ENCODE data around the gene NOS1AP.

Gene NOS1AP

DNA sequence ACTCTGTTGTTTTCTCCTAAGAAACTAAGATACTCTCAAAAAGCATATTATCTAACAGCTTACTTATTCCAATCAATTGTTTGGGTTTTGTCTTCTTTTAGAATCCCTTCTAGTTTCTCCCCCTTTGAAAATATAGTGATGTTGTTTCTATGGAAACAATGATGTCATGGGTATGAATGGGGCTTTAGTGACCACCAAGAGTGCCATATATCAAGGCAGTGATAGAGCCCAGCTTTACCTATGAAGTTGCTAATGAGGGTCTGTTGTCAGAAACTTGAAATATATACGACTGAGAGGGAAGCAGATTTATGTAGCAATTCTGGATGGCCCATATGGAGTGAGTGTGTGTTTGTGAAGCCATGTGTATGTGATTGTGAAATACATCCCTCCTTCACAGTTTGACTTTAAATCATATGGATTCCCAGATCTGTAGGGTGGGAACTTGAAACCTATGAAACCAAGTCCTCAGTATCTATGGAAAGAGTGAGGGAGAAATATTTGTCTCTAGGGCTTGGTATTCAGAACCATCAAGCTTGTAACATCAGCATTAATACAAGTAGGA is 190.5 kb downstream of the NOS1AP start:
- WGBS (ENCODE audit: insufficient coverage, insufficient read length): no CpG with 5 or more reads among the region's 1 CpG
- Histone ChIP-seq H3K4me3 (ENCODE audit: low read length) (no peak overlapping the region), H3K9me3 (ENCODE audit: control insufficient read depth, insufficient read depth, low read length) (no peaks in the 10 kb centered on the region), H3K4me1 (ENCODE audit: control insufficient read depth, insufficient read depth, low read length) (no peaks in the 10 kb centered on the region), H3K36me3 (ENCODE audit: control insufficient read depth, insufficient read depth, low read length) (no peaks in the 10 kb centered on the region), H3K27me3 (ENCODE audit: control insufficient read depth, insufficient read depth, low read length) (no peaks in the 10 kb centered on the region), H3K27ac (ENCODE audit: low read length) (no peak overlapping the region)
- no peak for DNase-seq (ENCODE audit: low read depth, low spot score)

DNA sequence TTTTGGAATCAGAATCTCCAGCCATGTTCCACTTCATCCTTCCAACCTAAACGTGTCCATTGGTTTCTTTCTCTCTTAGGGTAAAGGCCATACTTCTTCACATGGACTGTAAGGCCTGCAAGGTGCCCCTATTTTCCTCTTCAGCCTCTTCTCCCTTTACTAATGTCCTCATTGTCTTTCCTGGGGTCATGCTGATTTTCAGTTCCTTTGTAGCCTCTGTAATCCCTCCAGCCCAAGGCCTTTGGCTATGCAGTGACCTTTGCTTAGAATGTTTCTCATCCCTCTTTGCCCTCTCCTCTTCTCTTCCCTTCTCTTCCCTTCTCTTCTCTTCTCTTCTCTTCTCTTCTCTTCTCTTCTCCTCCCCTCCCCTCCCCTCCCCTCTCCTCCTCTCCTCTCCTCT is 194.6 kb downstream of the NOS1AP start:
- H3K36me3 ChIP-seq (ENCODE audit: control insufficient read depth, insufficient read depth, low read length): no peaks in the 10 kb centered on the region
- no peak overlapping the region for H3K4me3 ChIP-seq (ENCODE audit: low read length)

GRCh38 chr1:162265983-162266382 is 196.5 kb downstream of the NOS1AP start:
- no peaks in the 10 kb centered on the region for H3K4me1 ChIP-seq (ENCODE audit: control insufficient read depth, insufficient read depth, low read length)
- DNase-seq (ENCODE audit: low read depth, low spot score): no peak
- H3K4me3 ChIP-seq (ENCODE audit: low read length): no peak overlapping the region
- no peaks in the 10 kb centered on the region for H3K27me3 ChIP-seq (ENCODE audit: control insufficient read depth, insufficient read depth, low read length)
- WGBS (ENCODE audit: insufficient coverage, insufficient read length): no CpG with 5 or more reads among the region's 4 CpGs
- no peaks in the 10 kb centered on the region for H3K36me3 ChIP-seq (ENCODE audit: control insufficient read depth, insufficient read depth, low read length)
- no peaks in the 10 kb centered on the region for H3K9me3 ChIP-seq (ENCODE audit: control insufficient read depth, insufficient read depth, low read length)
- no peak overlapping the region for H3K27ac ChIP-seq (ENCODE audit: low read length)

More for the DNA sequence above, 194.6 kb downstream of the NOS1AP start:
- Histone ChIP-seq H3K4me1 (ENCODE audit: control insufficient read depth, insufficient read depth, low read length) (no peaks in the 10 kb centered on the region), H3K27ac (ENCODE audit: low read length) (no peak overlapping the region), H3K27me3 (ENCODE audit: control insufficient read depth, insufficient read depth, low read length) (no peaks in the 10 kb centered on the region), H3K9me3 (ENCODE audit: control insufficient read depth, insufficient read depth, low read length) (no peaks in the 10 kb centered on the region)
- no CpG with 5 or more reads among the region's 1 CpG for WGBS (ENCODE audit: insufficient coverage, insufficient read length)
- DNase-seq (ENCODE audit: low read depth, low spot score): no peak

DNA sequence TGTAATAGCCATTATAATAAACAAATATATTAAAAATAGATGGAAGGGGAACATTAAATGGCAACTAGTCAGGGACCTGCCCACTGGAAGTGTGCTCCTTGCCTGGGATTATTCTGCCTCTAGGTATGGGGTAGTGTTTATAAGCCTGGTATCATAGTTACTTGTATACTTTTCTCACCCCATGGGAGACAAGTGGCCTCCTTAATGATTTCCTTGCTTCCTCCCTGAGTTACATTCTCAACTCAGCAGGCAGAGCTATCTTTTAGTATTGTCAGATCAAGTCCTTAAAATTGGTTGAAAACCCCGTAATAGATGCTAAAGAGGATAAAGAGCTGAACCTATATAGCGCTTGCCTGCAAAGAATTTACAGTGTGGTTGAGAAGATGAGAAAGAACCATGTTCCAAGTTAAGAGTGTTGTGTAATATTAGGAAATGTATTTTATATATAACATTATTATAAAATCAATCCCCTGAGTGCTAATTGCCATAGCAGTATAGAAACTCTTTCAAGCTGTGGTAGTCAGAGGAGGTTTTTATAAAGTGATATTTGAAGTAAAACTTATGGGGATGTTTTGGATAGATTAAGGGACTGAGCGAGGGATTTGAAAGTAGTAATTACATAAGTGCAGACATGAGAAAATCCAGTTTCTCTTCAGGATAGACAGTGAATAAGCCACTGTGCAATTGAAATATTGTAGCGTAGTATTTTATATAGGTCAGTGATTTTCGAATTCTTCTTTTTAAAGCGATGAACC is 200.7 kb downstream of the NOS1AP start:
- no peaks in the 10 kb centered on the region for H3K27me3 ChIP-seq (ENCODE audit: control insufficient read depth, insufficient read depth, low read length)
- H3K27ac ChIP-seq (ENCODE audit: low read length): no peak overlapping the region

GRCh38 chr1:162271972-162272371 is 202.5 kb downstream of the NOS1AP start:
- no CpG with 5 or more reads among the region's 3 CpGs for WGBS (ENCODE audit: insufficient coverage, insufficient read length)

More for the DNA sequence above, 200.7 kb downstream of the NOS1AP start:
- no peak for DNase-seq (ENCODE audit: low read depth, low spot score)
- no peaks in the 10 kb centered on the region for H3K4me1 ChIP-seq (ENCODE audit: control insufficient read depth, insufficient read depth, low read length)
- no peaks in the 10 kb centered on the region for H3K36me3 ChIP-seq (ENCODE audit: control insufficient read depth, insufficient read depth, low read length)
- 100% methylated on average over 1 of the region's 6 CpGs for WGBS (ENCODE audit: insufficient coverage, insufficient read length)
- H3K9me3 ChIP-seq (ENCODE audit: control insufficient read depth, insufficient read depth, low read length): no peaks in the 10 kb centered on the region
- no peak overlapping the region for H3K4me3 ChIP-seq (ENCODE audit: low read length)

DNA sequence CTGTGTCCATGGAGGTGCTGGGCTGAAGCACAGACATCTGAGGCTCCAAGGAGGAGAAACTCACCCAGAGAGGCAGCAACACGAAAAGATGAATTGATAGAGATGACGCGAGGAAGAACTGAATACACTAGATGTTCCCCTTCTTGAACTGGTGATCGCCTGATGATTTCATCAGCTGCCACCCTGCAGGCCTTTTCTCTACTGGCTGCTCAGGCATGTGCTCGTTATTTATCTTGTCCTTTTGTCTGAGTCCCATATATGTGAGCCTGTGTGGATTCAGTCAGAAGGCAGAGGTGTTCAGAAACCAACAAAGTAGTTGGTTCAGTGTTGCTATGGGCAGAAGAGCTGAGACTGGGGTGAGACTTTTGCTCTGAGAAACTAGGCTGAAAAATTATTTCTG is 202.9 kb downstream of the NOS1AP start:
- no peaks in the 10 kb centered on the region for H3K9me3 ChIP-seq (ENCODE audit: control insufficient read depth, insufficient read depth, low read length)
- H3K4me1 ChIP-seq (ENCODE audit: control insufficient read depth, insufficient read depth, low read length): no peaks in the 10 kb centered on the region
- WGBS (ENCODE audit: insufficient coverage, insufficient read length): no CpG with 5 or more reads among the region's 5 CpGs
- DNase-seq (ENCODE audit: low read depth, low spot score): no peak
- H3K36me3 ChIP-seq (ENCODE audit: control insufficient read depth, insufficient read depth, low read length): no peaks in the 10 kb centered on the region
- no peak overlapping the region for H3K4me3 ChIP-seq (ENCODE audit: low read length)
- no peak overlapping the region for H3K27ac ChIP-seq (ENCODE audit: low read length)
- no peaks in the 10 kb centered on the region for H3K27me3 ChIP-seq (ENCODE audit: control insufficient read depth, insufficient read depth, low read length)

More at GRCh38 chr1:162271972-162272371, 202.5 kb downstream of the NOS1AP start:
- H3K27me3 ChIP-seq (ENCODE audit: control insufficient read depth, insufficient read depth, low read length): no peaks in the 10 kb centered on the region
- no peak overlapping the region for H3K27ac ChIP-seq (ENCODE audit: low read length)
- no peak overlapping the region for H3K4me3 ChIP-seq (ENCODE audit: low read length)
- H3K4me1 ChIP-seq (ENCODE audit: control insufficient read depth, insufficient read depth, low read length): no peaks in the 10 kb centered on the region
- DNase-seq (ENCODE audit: low read depth, low spot score): no peak
- no peaks in the 10 kb centered on the region for H3K9me3 ChIP-seq (ENCODE audit: control insufficient read depth, insufficient read depth, low read length)
- no peaks in the 10 kb centered on the region for H3K36me3 ChIP-seq (ENCODE audit: control insufficient read depth, insufficient read depth, low read length)

DNA sequence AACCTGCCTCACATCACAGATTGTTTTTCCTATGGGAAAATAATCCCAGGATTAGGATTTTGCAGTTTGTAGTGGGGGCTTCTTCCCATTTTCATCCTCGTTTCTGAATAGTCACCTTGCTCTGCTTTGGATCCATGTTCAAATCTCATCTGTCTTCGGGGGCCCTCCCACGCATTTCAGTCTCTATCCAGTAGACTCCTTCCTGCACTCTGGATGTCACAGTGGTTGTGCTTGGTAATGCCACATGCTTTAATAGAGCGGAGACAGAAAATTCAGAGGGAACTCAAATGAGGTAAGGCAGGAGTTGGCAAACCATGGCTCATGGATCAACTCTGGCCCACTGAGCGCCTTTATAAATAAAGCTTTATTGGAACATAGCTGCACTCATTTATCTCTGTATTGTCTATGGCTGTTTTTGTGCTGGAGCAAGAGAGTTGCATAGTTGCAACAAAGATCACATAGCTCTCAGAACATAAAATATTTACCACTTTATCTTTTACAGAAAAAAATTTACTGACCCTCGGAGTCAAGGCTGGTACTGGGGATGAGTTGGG is 206.2 kb downstream of the NOS1AP start:
- WGBS (ENCODE audit: insufficient coverage, insufficient read length): no CpG with 5 or more reads among the region's 6 CpGs
- no peak for DNase-seq (ENCODE audit: low read depth, low spot score)
- Histone ChIP-seq H3K9me3 (ENCODE audit: control insufficient read depth, insufficient read depth, low read length) (no peaks in the 10 kb centered on the region), H3K4me1 (ENCODE audit: control insufficient read depth, insufficient read depth, low read length) (no peaks in the 10 kb centered on the region), H3K27ac (ENCODE audit: low read length) (no peak overlapping the region), H3K4me3 (ENCODE audit: low read length) (no peak overlapping the region), H3K27me3 (ENCODE audit: control insufficient read depth, insufficient read depth, low read length) (no peaks in the 10 kb centered on the region), H3K36me3 (ENCODE audit: control insufficient read depth, insufficient read depth, low read length) (no peaks in the 10 kb centered on the region)

DNA sequence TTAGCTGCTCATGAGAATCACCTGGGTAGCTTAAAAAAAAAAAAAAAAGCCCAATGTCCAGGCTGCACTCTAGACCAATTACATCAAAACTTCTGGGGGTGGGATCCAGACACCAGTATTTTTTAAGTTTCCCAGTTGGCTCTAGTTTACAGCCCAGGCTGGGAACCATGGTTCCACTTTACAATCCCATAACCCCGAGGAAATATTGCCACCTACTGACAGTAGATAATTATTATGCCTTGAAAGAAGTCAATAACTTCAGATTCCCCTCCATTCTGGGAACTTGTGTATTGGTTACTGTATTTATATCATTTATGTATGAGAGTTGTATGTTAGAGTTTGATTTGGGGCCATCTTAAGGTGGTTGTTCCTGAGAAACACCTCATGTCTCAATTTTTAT is 207.0 kb downstream of the NOS1AP start:
- H3K4me3 ChIP-seq (ENCODE audit: low read length): no peak overlapping the region
- H3K9me3 ChIP-seq (ENCODE audit: control insufficient read depth, insufficient read depth, low read length): no peaks in the 10 kb centered on the region
- H3K4me1 ChIP-seq (ENCODE audit: control insufficient read depth, insufficient read depth, low read length): no peaks in the 10 kb centered on the region
- no peaks in the 10 kb centered on the region for H3K36me3 ChIP-seq (ENCODE audit: control insufficient read depth, insufficient read depth, low read length)
- H3K27me3 ChIP-seq (ENCODE audit: control insufficient read depth, insufficient read depth, low read length): no peaks in the 10 kb centered on the region
- H3K27ac ChIP-seq (ENCODE audit: low read length): no peak overlapping the region
- no peak for DNase-seq (ENCODE audit: low read depth, low spot score)
- WGBS (ENCODE audit: insufficient coverage, insufficient read length): no CpG with 5 or more reads among the region's 1 CpG

- no peaks in the 10 kb centered on the region for H3K4me1 ChIP-seq (ENCODE audit: control insufficient read depth, insufficient read depth, low read length)
- no peak overlapping the region for H3K4me3 ChIP-seq (ENCODE audit: low read length)
- DNase-seq (ENCODE audit: low read depth, low spot score): no peak
- H3K36me3 ChIP-seq (ENCODE audit: control insufficient read depth, insufficient read depth, low read length): no peaks in the 10 kb centered on the region
- no CpG with 5 or more reads among the region's 7 CpGs for WGBS (ENCODE audit: insufficient coverage, insufficient read length)
- no peak overlapping the region for H3K27ac ChIP-seq (ENCODE audit: low read length)
- no peaks in the 10 kb centered on the region for H3K27me3 ChIP-seq (ENCODE audit: control insufficient read depth, insufficient read depth, low read length)
- no peaks in the 10 kb centered on the region for H3K9me3 ChIP-seq (ENCODE audit: control insufficient read depth, insufficient read depth, low read length)
These were observed 209.6 kb downstream of the NOS1AP start for GRCh38 chr1:162279136-162279498.

GRCh38 chr1:162281426-162281825 is 211.9 kb downstream of the NOS1AP start:
- no CpG with 5 or more reads among the region's 3 CpGs for WGBS (ENCODE audit: insufficient coverage, insufficient read length)
- DNase-seq (ENCODE audit: low read depth, low spot score): no peak

More at GRCh38 chr1:162281426-162281825, 211.9 kb downstream of the NOS1AP start:
- no peaks in the 10 kb centered on the region for H3K9me3 ChIP-seq (ENCODE audit: control insufficient read depth, insufficient read depth, low read length)
- no peaks in the 10 kb centered on the region for H3K4me1 ChIP-seq (ENCODE audit: control insufficient read depth, insufficient read depth, low read length)
- H3K27me3 ChIP-seq (ENCODE audit: control insufficient read depth, insufficient read depth, low read length): no peaks in the 10 kb centered on the region
- H3K36me3 ChIP-seq (ENCODE audit: control insufficient read depth, insufficient read depth, low read length): no peaks in the 10 kb centered on the region
- no peak overlapping the region for H3K27ac ChIP-seq (ENCODE audit: low read length)
- no peak overlapping the region for H3K4me3 ChIP-seq (ENCODE audit: low read length)

Data from iPS DF 6.9 (cell line).